ENCODE data around the gene CTSZ.

GRCh38 chr20:58959652-58960051 lies 47.4 kb downstream of the CTSZ start:
- TF ChIP-seq MYC (IDR thresholded peaks at IDR 0.05; ENCODE audit: low read depth, low read length) (no peak), MAX (IDR thresholded peaks at IDR 0.05; ENCODE audit: low read depth, low read length) (no peak), CTCF (IDR thresholded peaks at IDR 0.05; ENCODE audit: low read depth, low read length) (no peak)

All from NB4 (cell line).